Measurements from ENCODE around the gene RTN1.

RTN1 gene

GRCh38 chr14:59788176-59788575, 82.4 kb downstream of the RTN1 start:
- no peak for DNase-seq (ENCODE audit: low read depth in 2 of 2)

GRCh38 chr14:59787045-59787674, 83.4 kb downstream of the RTN1 start:
- DNase-seq (ENCODE audit: low read depth in 2 of 2) = no peak

- DNase-seq (ENCODE audit: low read depth in 2 of 2) = no peak
Measured at GRCh38 chr14:59785629-59786028, 84.9 kb downstream of the RTN1 start.

- DNase-seq (ENCODE audit: low read depth in 2 of 2) = no peak
Measured at GRCh38 chr14:59782760-59783159, 87.8 kb downstream of the RTN1 start.

- no peak for DNase-seq (ENCODE audit: low read depth in 2 of 2)
Measured at GRCh38 chr14:59777006-59777579, 93.5 kb downstream of the RTN1 start.

- DNase-seq (ENCODE audit: low read depth in 2 of 2) = no peak
Measured at GRCh38 chr14:59776468-59776867, 94.1 kb downstream of the RTN1 start.

GRCh38 chr14:59772233-59772632, 98.3 kb downstream of the RTN1 start:
- no peak for DNase-seq (ENCODE audit: low read depth in 2 of 2)

GRCh38 chr14:59771577-59771976, 99.0 kb downstream of the RTN1 start:
- no peak for DNase-seq (ENCODE audit: low read depth in 2 of 2)

GRCh38 chr14:59769586-59769985, 101.0 kb downstream of the RTN1 start:
- DNase-seq (ENCODE audit: low read depth in 2 of 2) = no peak

GRCh38 chr14:59768855-59769375, 101.7 kb downstream of the RTN1 start:
- DNase-seq (ENCODE audit: low read depth in 2 of 2) = no peak

GRCh38 chr14:59761851-59762250, 108.7 kb downstream of the RTN1 start:
- no peak for DNase-seq (ENCODE audit: low read depth in 2 of 2)

GRCh38 chr14:59755409-59756135, 115.0 kb downstream of the RTN1 start:
- DNase-seq (ENCODE audit: low read depth in 2 of 2) = no peak

- no peak for DNase-seq (ENCODE audit: low read depth in 2 of 2)
Measured at GRCh38 chr14:59754256-59754655, 116.3 kb downstream of the RTN1 start.

GRCh38 chr14:59753512-59753911, 117.1 kb downstream of the RTN1 start:
- no peak for DNase-seq (ENCODE audit: low read depth in 2 of 2)

GRCh38 chr14:59751578-59751977, 119.0 kb downstream of the RTN1 start:
- no peak for DNase-seq (ENCODE audit: low read depth in 2 of 2)

- DNase-seq (ENCODE audit: low read depth in 2 of 2) = no peak
Measured at GRCh38 chr14:59739794-59740193, 130.8 kb downstream of the RTN1 start.

GRCh38 chr14:59728304-59728703, 142.3 kb downstream of the RTN1 start:
- no peak for DNase-seq (ENCODE audit: low read depth in 2 of 2)

- DNase-seq (ENCODE audit: low read depth in 2 of 2) = no peak
Measured at GRCh38 chr14:59727073-59727661, 143.4 kb downstream of the RTN1 start.

GRCh38 chr14:59711080-59711479, 159.5 kb downstream of the RTN1 start:
- DNase-seq (ENCODE audit: low read depth in 2 of 2) = no peak

GRCh38 chr14:59707778-59708561, 162.6 kb downstream of the RTN1 start:
- DNase-seq (ENCODE audit: low read depth in 2 of 2) = no peak

- no peak for DNase-seq (ENCODE audit: low read depth in 2 of 2)
Measured at GRCh38 chr14:59705866-59706265, 164.7 kb downstream of the RTN1 start.

GRCh38 chr14:59705245-59705644, 165.3 kb downstream of the RTN1 start:
- no peak for DNase-seq (ENCODE audit: low read depth in 2 of 2)

Data from stimulated activated CD8-positive, alpha-beta memory T cell treated with anti-CD3 and anti-CD28 coated beads, Interleukin-2, amount 100 ng/mL, for 48 hours (primary cell).